ENCODE data around the gene MSANTD1.

Gene MSANTD1

DNA sequence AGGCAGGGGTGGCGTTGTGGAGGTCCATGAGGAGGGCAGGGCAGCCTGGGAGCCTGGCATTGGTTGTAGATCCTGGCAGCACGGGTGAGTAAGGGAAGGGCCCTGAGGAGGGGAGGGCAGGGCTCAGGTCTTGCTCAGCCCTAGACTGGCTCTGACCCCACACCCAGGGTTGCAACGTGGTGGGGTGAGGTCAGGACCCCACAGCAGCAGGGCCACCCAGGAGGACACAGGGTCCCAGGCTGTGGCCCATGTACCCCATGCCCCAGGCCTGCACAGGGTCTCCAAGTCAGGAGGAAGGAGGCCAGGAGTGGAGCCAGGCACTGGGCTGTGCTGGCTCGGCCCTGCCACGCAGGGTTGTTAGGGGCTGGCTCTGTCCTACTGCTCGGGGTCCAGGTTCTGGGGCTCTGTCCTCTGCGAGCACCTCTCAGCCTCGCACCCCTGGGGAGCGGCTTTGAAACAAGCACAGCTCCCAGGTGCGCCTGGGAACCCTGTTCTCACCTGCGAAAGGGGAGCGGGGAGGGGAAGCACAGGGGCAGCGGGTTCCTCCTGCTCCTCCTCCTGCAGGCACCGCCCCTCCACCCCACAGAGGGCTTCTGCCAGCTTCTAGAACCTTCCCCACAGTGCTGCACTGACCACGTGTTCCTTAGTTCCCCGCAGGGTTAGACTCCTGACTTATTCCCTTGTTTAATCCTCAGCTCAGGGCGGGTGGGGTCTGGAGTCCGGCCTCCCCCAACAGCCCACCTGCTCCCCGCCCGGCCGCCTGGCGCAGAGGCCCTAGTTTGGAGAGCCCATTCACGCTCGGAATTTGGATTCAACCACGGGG, 20.4 kb downstream of the MSANTD1 start:
- H3K4me3 ChIP-seq (ENCODE audit: control insufficient read depth, low read depth, low read length) = no peak overlapping the region
- DNase-seq (ENCODE audit: low read depth) = no peak
- TF ChIP-seq, protein P1, sequence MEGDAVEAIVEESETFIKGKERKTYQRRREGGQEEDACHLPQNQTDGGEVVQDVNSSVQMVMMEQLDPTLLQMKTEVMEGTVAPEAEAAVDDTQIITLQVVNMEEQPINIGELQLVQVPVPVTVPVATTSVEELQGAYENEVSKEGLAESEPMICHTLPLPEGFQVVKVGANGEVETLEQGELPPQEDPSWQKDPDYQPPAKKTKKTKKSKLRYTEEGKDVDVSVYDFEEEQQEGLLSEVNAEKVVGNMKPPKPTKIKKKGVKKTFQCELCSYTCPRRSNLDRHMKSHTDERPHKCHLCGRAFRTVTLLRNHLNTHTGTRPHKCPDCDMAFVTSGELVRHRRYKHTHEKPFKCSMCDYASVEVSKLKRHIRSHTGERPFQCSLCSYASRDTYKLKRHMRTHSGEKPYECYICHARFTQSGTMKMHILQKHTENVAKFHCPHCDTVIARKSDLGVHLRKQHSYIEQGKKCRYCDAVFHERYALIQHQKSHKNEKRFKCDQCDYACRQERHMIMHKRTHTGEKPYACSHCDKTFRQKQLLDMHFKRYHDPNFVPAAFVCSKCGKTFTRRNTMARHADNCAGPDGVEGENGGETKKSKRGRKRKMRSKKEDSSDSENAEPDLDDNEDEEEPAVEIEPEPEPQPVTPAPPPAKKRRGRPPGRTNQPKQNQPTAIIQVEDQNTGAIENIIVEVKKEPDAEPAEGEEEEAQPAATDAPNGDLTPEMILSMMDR (conservative IDR thresholded peaks at IDR 0.05; ENCODE audit: control insufficient read depth, insufficient read depth, low read depth, low read length) = no peak

DNA sequence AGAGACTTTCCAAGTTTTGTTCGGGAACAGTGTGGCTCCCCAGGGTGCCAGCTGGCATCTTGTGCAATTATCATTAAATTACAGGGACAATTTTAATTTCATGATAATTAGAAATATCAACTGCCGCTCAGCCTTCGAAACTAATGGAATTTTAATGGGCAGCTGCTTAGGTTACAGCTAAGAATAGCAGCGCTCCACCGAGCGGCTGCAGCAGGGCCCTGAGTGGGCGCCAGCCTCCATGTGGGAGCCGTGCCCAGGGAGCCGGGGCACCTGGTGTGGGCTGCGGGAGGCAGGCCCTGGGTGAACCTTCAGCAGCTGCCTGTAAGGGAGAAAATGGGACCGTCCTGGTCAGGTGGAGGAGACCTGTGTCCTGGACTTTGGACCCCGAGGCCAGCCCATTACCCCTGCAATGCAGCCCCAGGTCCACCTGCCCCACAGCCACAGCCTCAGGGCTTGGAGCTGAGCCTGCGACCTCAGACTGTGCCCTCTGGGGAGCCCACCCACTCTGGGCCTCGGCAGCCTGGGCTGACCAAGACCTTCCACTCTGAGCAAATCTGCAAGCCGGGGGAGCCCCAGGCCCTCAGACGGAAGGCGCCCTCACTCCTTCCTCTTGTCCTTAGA, 21.1 kb downstream of the MSANTD1 start:
- no peak for DNase-seq (ENCODE audit: low read depth)
- no peak overlapping the region for H3K4me3 ChIP-seq (ENCODE audit: control insufficient read depth, low read depth, low read length)

DNA sequence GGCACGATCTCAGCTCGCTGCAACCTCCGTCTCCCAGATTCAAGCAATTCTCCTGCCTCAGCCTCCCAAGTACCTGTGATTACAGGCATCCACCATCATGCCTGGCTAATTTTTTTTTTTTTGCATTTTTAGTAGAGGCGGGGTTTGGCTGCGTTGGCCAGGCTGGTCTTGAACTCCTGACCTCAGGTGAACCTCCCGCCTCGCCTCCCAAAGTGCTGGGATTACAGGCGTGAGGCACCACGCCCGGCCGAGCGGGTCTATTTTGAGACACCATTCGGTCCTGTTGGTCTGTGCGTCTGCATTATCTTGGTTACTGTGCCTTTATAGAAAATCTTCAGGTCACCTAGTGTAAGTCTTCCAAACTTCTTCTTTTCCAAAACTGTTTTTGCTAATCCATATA, 22.2 kb downstream of the MSANTD1 start:
- H3K4me3 ChIP-seq (ENCODE audit: control insufficient read depth, low read depth, low read length) = no peak overlapping the region
- no peak for DNase-seq (ENCODE audit: low read depth)
- TF ChIP-seq, protein P1 (conservative IDR thresholded peaks at IDR 0.05; ENCODE audit: control insufficient read depth, insufficient read depth, low read depth, low read length) = no peak

More for the DNA sequence above, 21.1 kb downstream of the MSANTD1 start:
- TF ChIP-seq, protein P1 (conservative IDR thresholded peaks at IDR 0.05; ENCODE audit: control insufficient read depth, insufficient read depth, low read depth, low read length) = no peak

DNA sequence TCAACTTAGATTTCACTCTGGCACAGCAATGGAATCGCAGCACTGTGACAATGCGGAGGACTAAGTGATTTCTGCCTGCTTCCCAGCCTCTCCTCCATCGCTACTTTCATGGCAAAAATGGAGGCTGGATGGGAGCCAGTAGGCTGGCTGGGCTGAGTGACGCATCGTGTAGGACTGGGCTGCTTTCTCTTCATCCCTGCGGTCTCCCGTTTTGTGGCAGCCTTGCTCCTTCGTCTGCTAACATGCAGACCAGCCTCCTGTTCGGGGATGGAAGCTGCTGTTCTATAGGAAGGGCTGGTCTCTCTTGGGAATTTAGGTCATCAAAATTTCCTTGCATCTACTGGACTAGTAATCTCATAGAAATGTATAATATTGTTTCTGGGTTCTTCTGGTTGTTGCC, 28.0 kb downstream of the MSANTD1 start:
- DNase-seq (ENCODE audit: low read depth) = peak; percentile 7
- TF ChIP-seq, protein P1 (conservative IDR thresholded peaks at IDR 0.05; ENCODE audit: control insufficient read depth, insufficient read depth, low read depth, low read length) = no peak
- no peak overlapping the region for H3K4me3 ChIP-seq (ENCODE audit: control insufficient read depth, low read depth, low read length)

DNA sequence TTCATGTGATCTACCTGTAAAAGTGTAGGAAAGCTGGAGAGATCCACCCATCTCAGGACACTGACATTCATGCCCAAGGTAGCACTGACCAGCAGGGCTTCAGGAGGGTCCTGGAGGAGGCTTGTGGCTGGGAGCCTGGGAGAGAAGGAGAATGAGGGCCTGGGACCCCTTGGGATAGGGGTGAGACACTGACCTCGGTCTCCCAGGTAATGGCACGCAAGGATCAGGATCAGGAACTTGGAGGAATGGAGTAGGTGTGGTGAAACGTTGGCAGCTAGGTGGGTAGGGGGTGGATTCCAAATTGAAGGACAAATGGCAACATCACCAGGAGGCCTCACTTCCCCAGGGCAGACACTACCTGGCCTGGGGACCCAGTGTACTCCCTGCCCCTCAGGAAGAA, 31.5 kb downstream of the MSANTD1 start:
- no peak for DNase-seq (ENCODE audit: low read depth)
- H3K4me3 ChIP-seq (ENCODE audit: control insufficient read depth, low read depth, low read length) = no peak overlapping the region
- TF ChIP-seq, protein P1 (conservative IDR thresholded peaks at IDR 0.05; ENCODE audit: control insufficient read depth, insufficient read depth, low read depth, low read length) = no peak

DNA sequence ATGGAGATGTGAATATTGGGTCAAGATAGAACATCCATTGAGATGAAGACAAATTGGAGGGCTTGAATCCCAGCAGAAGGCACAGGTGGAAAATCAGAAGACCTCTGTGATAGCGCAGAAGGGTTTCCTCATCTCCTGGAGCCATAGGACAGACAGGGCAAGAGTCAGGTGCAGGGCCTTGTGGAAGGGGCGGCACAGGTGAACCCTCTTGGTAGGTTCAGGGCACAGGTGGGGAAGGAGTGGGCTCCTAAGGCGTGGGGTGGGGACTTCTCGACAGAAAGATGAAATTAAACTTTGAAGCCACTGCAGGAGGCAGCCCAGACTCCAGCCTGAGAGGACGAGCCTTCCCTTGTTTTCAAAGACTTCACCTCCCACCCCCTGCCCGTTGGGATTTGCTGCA, 34.5 kb downstream of the MSANTD1 start:
- no peak for DNase-seq (ENCODE audit: low read depth)
- TF ChIP-seq, protein P1 (conservative IDR thresholded peaks at IDR 0.05; ENCODE audit: control insufficient read depth, insufficient read depth, low read depth, low read length) = no peak
- no peak overlapping the region for H3K4me3 ChIP-seq (ENCODE audit: control insufficient read depth, low read depth, low read length)

All from fibroblast of mammary gland (primary cell).